HCT116 (cell line): ENCODE results near the gene CTNNB1. TPM values are rescaled to one million over a fixed set of nuclear protein-coding genes. Genes with fewer than 3 reads are reported as not detected.

Experiments
- ATAC-seq: fragments of 200-7000 bp; cut with Tn5 transposase; 2 replicates; pipeline ENCODE4 v1.9.1; 2020; ENCODE audit warnings: mild to moderate bottlenecking, moderate library complexity
- BruUV-seq: library from RNA; stranded (reverse); fragments of 400-500 nt; replicated peaks from 2 replicates; lab custom pipeline; 2021; lab: Mats Ljungman, UMichigan
- CTCF ChIA-PET: fragments of 300-600 bp; sonication (Branson Sonifier 250); formaldehyde crosslinking; loops from one replicate; lab custom pipeline; 2021; ENCODE audit warnings: antibody characterized with exemption; lab: Charles Lee
- POLR2A ChIA-PET: fragments of 300-600, 350-600 bp; sonication (Branson Sonifier 250); formaldehyde crosslinking; loops from one replicate; lab custom pipeline; 2021; ENCODE audit warnings: antibody characterized with exemption; lab: Charles Lee
- RAD21 ChIA-PET, 2 experiments: fragments of 300-600 bp; sonication (Branson Sonifier 250); formaldehyde crosslinking; loops; one replicate each; lab custom pipeline; 2023; ENCODE audit warnings: low total read pairs in 2 of 2; ENCODE audit not compliant: uncharacterized antibody in 2 of 2, unreplicated experiment in 2 of 2, low non-redundant PET in 1 of 2; lab: Charles Lee
- DNase-seq: peaks from one replicate; pipeline ENCODE4 v3.0.0-alpha.2; 2010; ENCODE audit warnings: low read depth, low spot score
- H2AFZ ChIP-seq: fragments of 200-600 bp; shearing (Covaris generic), sonication (generic); 2 replicates; pipeline ENCODE4 v1.6.1; 2017; ENCODE audit warnings: low read depth, mixed run types, mixed read lengths, antibody characterized with exemption, low read length; ENCODE audit not compliant: poor library complexity, severe bottlenecking
- H3K27ac ChIP-seq: 2 replicates; pipeline ENCODE4 v1.5.1; 2012; ENCODE audit warnings: low read depth, low read length
- H3K27me3 ChIP-seq: fragments of 200-600 bp; sonication (generic); 2 replicates; pipeline ENCODE4 v1.6.1; 2016; ENCODE audit warnings: mixed run types, low read length, mixed read lengths; ENCODE audit not compliant: insufficient read depth
- H3K36me3 ChIP-seq, 2 experiments: fragments of 200-500 bp in 1 of 2; fragments of 200-600 bp in 1 of 2; sonication (Bioruptor generic) in 1 of 2; sonication (generic) in 1 of 2; 2 replicates each; pipeline versions ENCODE4 v1.5.1 to v1.6.1; 2014 to 2016; ENCODE audit warnings: low read length in 2 of 2, inconsistent platforms in 1 of 2, mixed read lengths in 1 of 2, mixed run types in 1 of 2; ENCODE audit not compliant: insufficient read depth in 2 of 2, control insufficient read depth in 1 of 2
- H3K4me1 ChIP-seq, 2 experiments: fragments of 200-600 bp in 1 of 2; sonication (generic) in 1 of 2; 2 replicates each; pipeline versions ENCODE4 v1.5.1 to v1.6.1; 2012 to 2017; ENCODE audit warnings: low read length in 2 of 2, inconsistent platforms in 1 of 2, mild to moderate bottlenecking in 1 of 2, mixed read lengths in 1 of 2, mixed run types in 1 of 2, moderate library complexity in 1 of 2; ENCODE audit not compliant: insufficient read depth in 2 of 2, control insufficient read depth in 1 of 2
- H3K4me2 ChIP-seq: fragments of 200-600 bp; sonication (generic); 2 replicates; pipeline ENCODE4 v1.6.1; 2017; ENCODE audit warnings: mixed run types, low read length, mixed read lengths
- H3K4me3 ChIP-seq, 2 experiments: fragments of 200-600 bp in 1 of 2; sonication (generic) in 1 of 2; replicated peaks in 1 of 2; 2 replicates each; pipeline ENCODE4 v1.5.1; 2011 to 2016; ENCODE audit warnings: low read length in 2 of 2, control low read depth in 1 of 2, low read depth in 1 of 2, mild to moderate bottlenecking in 1 of 2, mixed read lengths in 1 of 2, mixed run types in 1 of 2
- H3K79me2 ChIP-seq: fragments of 200-600 bp; sonication (generic); 2 replicates; pipeline ENCODE4 v1.6.1; 2017; ENCODE audit warnings: mild to moderate bottlenecking, mixed run types, low read length, moderate library complexity, mixed read lengths; ENCODE audit not compliant: insufficient read depth
- H3K9ac ChIP-seq: fragments of 200-600 bp; sonication (generic); 2 replicates; pipeline ENCODE4 v1.6.1; 2016; ENCODE audit warnings: low read length, mixed read lengths
- H3K9me2 ChIP-seq: fragments of 200-600 bp; sonication (generic), shearing (Covaris generic); 2 replicates; pipeline ENCODE4 v1.6.1; 2017; ENCODE audit warnings: mixed run types, mild to moderate bottlenecking, moderate library complexity; ENCODE audit not compliant: insufficient read depth
- H3K9me3 ChIP-seq, 2 experiments: fragments of 200-500 bp in 1 of 2; fragments of 200-600 bp in 1 of 2; sonication (Bioruptor generic) in 1 of 2; sonication (generic) in 1 of 2; 2 replicates each; pipeline ENCODE4 v1.6.1; 2014 to 2017; ENCODE audit warnings: low read length in 2 of 2, mixed read lengths in 2 of 2, inconsistent platforms in 1 of 2, low read depth in 1 of 2, mild to moderate bottlenecking in 1 of 2, mixed run types in 1 of 2, moderate library complexity in 1 of 2; ENCODE audit not compliant: control insufficient read depth in 1 of 2, insufficient read depth in 1 of 2
- H4K20me1 ChIP-seq: fragments of 200-600 bp; sonication (generic), shearing (Covaris generic); 2 replicates; pipeline ENCODE4 v1.6.1; 2017; ENCODE audit warnings: mixed run types, mild to moderate bottlenecking, moderate library complexity; ENCODE audit not compliant: insufficient read depth
- CBX3 ChIP-seq: IDR thresholded peaks from 2 replicates; pipeline ENCODE4 v1.6.1; 2012; ENCODE audit warnings: low read depth
- CTCF ChIP-seq, 3 experiments: fragments of 200-600 bp in 1 of 3; sonication (generic) in 1 of 3; IDR thresholded peaks in 2 of 3; conservative IDR thresholded peaks in 1 of 3; 2 replicates each; pipeline ENCODE4 v1.5.1; 2012 to 2017; ENCODE audit warnings: low read depth in 2 of 3, low read length in 2 of 3, antibody characterized with exemption in 1 of 3, borderline replicate concordance in 1 of 3, control low read depth in 1 of 3, mild to moderate bottlenecking in 1 of 3, mixed read lengths in 1 of 3, mixed run types in 1 of 3, moderate library complexity in 1 of 3; ENCODE audit not compliant: insufficient read depth in 1 of 3
- EGR1 ChIP-seq: IDR thresholded peaks from 2 replicates; pipeline ENCODE4 v1.6.1; 2012; ENCODE audit warnings: low read depth
- FOSL1 ChIP-seq: IDR thresholded peaks from 2 replicates; pipeline ENCODE4 v1.6.1; 2012; ENCODE audit warnings: low read depth
- SIN3A ChIP-seq: IDR thresholded peaks from 2 replicates; pipeline ENCODE4 v1.6.1; 2012; ENCODE audit warnings: low read depth
- SP1 ChIP-seq: IDR thresholded peaks from 2 replicates; pipeline ENCODE4 v1.6.1; 2012; ENCODE audit warnings: low read depth
- YY1 ChIP-seq: IDR thresholded peaks from 2 replicates; pipeline ENCODE4 v1.6.1; 2011; ENCODE audit warnings: low read length, low read depth, moderate library complexity, mild to moderate bottlenecking; ENCODE audit not compliant: insufficient replicate concordance; ENCODE audit errors: extremely low read depth
- ZBTB33 ChIP-seq: IDR thresholded peaks from 2 replicates; pipeline ENCODE4 v1.6.1; 2011; ENCODE audit warnings: mild to moderate bottlenecking, low read length, moderate library complexity; ENCODE audit not compliant: insufficient replicate concordance; ENCODE audit errors: extremely low read depth
- intact Hi-C: fragments of 100-400 bp; cut with micrococcal nuclease; formaldehyde crosslinking; loops from 2 replicates; pipeline ENCODE4 v1.10.0; 2022
- total RNA-seq: library from RNA; stranded (reverse); gene quantifications from one replicate; pipeline ENCODE4 v1.2.1, GENCODE V29; 2021; ENCODE audit not compliant: unreplicated experiment

The CTNNB1 gene
- total RNA-seq, 1 experiment from 2014 or later: 265 TPM

- H3K4me3 ChIP-seq: no peak overlapping the region
- H3K27ac ChIP-seq: no peak overlapping the region
- no peaks in the 10 kb centered on the region for H4K20me1 ChIP-seq
- DNase-seq (no peak), ATAC-seq (no peak)
- H3K4me1 ChIP-seq: no peaks in the 10 kb centered on the region
- no peak overlapping the region for H3K4me2 ChIP-seq
- no peaks in the 10 kb centered on the region for H3K9me3 ChIP-seq
- RAD21 ChIA-PET: no interaction called here
- TF ChIP-seq SIN3A (no peak), SP1 (no peak), EGR1 (no peak)
- intact Hi-C loops: no loop called here
- POLR2A ChIA-PET: no interaction called here
- CTCF ChIA-PET: no interaction called here
- no peak overlapping the region for H2AFZ ChIP-seq
- no peaks in the 10 kb centered on the region for H3K9me2 ChIP-seq
- no peak overlapping the region for H3K9ac ChIP-seq
- BruUV-seq: no TSS peak
- no peaks in the 10 kb centered on the region for H3K79me2 ChIP-seq
- no peaks in the 10 kb centered on the region for H3K36me3 ChIP-seq
- no peaks in the 10 kb centered on the region for H3K27me3 ChIP-seq
Measured at GRCh38 chr3:41258239-41258800, 59.0 kb downstream of the CTNNB1 start.

- Histone ChIP-seq H3K36me3 (no peaks in the 10 kb centered on the region), H3K27ac (no peak overlapping the region), H3K4me3 (no peak overlapping the region), H3K9me3 (no peaks in the 10 kb centered on the region), H3K4me2 (no peak overlapping the region), H2AFZ (no peak overlapping the region), H3K9me2 (no peaks in the 10 kb centered on the region), H3K79me2 (no peaks in the 10 kb centered on the region), H4K20me1 (no peaks in the 10 kb centered on the region), H3K9ac (no peak overlapping the region), H3K27me3 (no peaks in the 10 kb centered on the region), H3K4me1 (peaks cover 0 to 1% of the 10 kb centered on the region in 2 experiments; a peak in 2 of 4 replicates)
- intact Hi-C loops: no loop called here
- TF ChIP-seq ZBTB33 (no peak), CTCF (IDR thresholded peaks at IDR 0.05 in 2 of 3, conservative IDR thresholded peaks at IDR 0.05 in 1 of 3; ENCODE audit: borderline replicate concordance in 1 of 3, insufficient read depth in 1 of 3, low read depth in 2 of 3, low read length in 2 of 3) (no peak), FOSL1 (no peak), YY1 (no peak), CBX3 (no peak)
- no peak for DNase-seq
- ChIA-PET CTCF (no interaction called here), RAD21 (no interaction called here), POLR2A (no interaction called here)
- BruUV-seq: no TSS peak
- no peak for ATAC-seq
Measured at GRCh38 chr3:41259449-41260062, 60.3 kb downstream of the CTNNB1 start.
